Pons (tissue), 1 donor: ENCODE results near the gene KIAA0825.
A peak's percentile ranks its signal among the peaks of the same experiment; 100 is the strongest.
"Not testable (repeated sequence)": the region's sequence is repeated elsewhere in the genome, so short reads cannot be mapped to it uniquely, and the experiment has no call there.

Experiments
- DNase-seq: peaks from one replicate; pipeline ENCODE4 v3.0.0-alpha.2; 2016; ENCODE audit warnings: low spot score

The KIAA0825 gene

DNA sequence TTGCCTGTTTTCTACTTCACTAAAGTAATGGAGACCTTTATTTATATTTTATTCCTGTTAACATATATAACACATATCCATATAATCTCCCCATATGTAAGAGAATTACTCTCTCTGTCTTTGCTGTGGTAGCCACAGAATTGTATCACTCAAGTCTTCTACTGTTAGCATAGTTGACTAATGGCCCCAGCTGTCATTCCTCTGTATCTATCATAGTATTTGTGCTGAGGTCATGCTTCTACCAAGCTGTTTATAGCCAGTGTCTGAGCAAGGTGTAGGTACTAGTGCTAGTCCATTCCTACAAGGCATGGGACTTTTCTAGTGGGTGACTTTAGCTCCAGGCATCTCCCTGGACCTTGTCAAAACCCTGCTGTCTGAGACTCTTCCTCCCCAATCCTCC is 244.1 kb downstream of the KIAA0825 start:
- no peak for DNase-seq

DNA sequence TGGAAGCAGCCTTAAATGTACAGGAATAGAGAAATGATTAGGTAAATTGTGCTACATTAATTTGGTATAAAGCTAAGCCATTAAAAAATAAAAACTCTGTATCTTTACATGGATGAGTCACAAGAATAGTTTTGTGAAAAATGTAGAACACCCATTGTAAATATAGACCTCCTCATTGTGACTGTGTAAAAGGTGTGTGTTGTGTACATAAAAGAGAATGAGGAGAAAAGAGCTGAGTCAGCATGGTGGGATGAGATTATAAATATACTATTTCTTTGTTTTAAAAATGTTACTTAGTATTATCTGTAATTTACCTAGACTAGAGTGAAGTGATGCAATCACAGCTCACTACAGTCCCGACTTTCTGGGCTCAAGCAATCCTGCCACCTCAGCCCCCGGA is 250.5 kb downstream of the KIAA0825 start:
- no peak for DNase-seq

DNA sequence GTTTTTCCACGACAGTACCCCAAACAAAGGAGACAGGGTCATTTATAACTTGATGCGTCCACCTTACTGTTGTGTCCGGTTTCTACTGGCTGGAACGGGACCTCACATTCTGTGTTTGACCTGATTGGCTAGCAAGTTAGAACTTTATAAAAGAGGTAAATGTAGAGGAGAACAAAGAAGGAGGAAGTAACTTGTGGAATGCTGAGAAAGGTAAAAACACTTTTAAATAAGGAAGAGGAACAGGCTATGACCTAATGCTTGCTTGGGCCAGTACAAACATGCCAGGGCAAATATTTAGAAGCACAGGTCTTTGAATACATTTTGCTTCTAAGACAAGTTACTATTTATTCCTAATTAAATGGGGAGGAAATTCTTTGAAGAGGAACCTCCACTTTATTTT is 251.6 kb downstream of the KIAA0825 start:
- no peak for DNase-seq

DNA sequence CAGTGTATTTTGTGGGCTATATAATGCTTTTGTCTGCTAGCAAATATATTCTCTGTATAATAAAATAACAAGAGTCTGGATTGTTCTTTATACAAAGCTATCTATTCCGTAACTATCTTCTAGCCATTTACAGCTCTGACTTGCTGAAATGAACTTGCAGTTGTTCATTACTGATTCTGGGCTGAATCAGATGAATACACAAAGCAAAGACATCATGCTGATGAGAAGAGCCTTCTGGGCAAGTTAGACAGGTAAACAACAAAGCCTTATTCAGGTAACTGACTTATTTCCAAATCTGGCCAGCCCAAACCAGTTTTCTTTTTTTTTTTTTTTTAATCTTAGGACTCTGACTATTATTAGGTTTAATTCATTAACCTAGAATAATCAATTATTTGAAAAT is 255.5 kb downstream of the KIAA0825 start:
- peak; percentile 13 for DNase-seq

DNA sequence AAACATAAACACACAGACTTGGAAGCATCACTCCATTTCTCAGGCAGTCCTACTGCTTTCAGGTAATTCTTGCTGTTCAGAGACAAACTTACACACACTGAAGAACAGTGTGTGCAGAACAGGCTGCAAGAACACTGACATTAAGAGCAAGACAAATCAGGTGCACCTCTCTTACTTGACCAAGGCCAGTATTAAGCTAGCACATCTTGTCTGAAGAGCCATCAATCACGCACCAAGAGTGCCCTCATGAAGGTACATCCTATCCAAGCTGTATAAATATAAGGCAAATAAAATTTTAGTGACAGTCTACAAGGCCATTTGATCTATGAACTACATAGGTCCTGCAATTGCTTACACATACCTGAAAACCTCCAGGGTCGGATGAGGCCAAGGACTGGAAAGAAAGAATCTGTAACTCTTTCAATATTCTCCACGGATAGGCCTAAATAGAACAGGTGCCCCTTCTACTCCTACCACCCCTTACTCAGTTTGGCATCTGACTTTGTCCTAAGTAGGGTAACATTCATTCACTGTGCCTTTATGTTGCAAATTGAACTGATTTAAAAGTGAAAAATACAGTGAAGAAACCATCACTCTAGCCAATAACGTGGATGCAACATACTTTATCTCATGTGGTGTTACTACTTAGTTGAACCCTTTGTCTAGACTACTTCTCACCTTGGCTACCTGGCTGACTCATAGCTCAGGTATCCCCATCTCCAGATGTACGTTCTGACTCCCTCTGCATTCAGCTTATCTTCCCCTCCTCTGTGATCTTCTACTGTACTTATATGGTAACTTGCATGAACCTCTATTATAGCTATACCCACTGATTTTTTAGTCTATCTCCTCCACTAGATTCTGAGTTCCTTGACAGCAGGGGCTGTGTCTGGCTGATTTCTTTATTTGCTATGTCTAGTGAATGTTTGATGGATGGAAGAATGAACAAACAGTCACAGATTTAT is 256.3 kb downstream of the KIAA0825 start:
- peak; percentile 26 for DNase-seq

DNA sequence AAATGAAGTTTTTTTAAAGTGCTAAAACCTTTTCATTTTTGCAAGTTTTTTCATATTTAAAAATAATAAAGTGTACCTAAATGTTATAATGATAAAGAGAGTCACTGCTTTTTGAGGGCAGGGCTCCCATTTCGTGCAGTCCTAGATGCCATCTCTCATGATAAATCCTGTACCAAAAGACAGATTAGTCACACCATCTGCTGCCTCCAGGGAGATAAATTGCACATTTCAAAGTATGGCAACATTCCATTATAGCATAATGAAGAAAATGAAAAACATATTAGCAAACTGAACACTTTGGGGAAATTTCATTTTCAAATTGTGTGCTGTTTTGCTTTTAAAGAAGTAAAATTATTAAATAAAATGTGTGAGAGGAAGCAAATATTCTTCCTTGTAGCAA is 257.2 kb downstream of the KIAA0825 start:
- DNase-seq = peak; percentile 15

DNA sequence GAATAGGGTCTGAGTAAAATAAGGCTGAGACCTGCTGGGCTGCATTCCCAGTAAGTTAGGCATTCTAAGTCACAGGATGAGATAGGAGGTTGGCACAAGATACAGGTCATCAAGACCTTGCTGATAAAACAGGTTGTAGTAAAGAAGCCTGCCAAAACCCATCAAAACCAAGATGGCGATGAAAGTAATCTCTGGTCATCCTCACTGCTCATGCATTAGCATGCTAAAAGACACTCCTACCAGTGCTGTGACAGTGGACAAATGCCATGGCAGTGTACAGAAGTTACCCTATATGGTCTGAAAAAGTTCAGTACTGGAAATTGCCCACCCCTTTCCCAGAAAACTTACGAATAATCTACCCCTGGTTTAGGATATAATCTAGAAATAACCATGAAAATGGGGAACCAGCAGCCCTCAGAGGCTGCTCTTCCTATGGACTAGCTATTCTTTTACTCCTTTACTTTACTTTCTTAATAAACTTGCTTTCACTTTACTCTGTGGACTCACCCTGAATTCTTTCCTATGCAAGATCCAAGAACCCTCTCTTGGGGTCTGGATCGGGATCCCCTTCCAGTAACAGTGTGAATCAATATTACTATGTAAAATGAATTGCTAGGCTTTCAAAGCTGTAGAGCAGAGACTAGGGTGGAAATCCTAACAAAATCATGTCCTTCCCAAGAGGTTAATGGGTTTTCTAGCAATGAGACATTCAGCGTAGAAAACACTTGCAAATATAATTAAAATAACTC is 257.8 kb downstream of the KIAA0825 start:
- no peak for DNase-seq

DNA sequence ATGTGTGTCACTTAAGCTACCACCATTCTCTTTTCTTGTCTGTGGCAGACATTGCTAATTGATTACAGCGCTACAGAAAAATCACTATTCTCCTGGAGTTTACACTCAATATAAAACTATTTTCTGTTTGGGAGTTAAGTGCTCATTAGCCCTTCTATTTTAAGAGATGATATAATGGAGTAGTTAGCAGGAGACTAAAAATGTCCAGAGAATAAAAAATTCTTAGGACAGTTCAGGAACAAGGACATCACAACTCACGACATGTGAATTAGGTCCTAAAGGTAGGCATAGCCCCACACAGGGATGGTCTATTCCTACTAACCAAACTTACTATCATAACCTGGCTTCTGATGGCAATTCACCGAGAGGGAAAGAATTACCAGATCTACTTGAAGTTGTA is 258.5 kb downstream of the KIAA0825 start:
- DNase-seq = no peak

DNA sequence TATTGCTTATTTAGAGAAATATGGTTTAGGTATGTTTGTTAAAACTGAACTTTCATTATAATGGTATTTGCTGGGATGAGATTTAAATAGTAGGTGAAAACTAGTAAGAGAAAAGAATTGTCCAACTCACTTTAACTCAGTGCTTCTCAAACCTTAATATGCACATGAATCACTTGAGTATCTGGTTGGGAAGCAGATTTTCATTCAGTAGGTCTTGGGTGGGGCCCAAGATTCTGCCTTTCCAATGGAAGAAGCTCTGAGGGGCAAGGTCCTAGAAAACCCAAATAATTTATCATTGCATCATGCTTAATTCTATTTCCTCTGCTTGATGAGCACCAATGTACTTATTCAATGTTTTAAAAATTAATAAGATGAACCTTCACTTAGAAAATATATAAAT is 262.6 kb downstream of the KIAA0825 start:
- no peak for DNase-seq

DNA sequence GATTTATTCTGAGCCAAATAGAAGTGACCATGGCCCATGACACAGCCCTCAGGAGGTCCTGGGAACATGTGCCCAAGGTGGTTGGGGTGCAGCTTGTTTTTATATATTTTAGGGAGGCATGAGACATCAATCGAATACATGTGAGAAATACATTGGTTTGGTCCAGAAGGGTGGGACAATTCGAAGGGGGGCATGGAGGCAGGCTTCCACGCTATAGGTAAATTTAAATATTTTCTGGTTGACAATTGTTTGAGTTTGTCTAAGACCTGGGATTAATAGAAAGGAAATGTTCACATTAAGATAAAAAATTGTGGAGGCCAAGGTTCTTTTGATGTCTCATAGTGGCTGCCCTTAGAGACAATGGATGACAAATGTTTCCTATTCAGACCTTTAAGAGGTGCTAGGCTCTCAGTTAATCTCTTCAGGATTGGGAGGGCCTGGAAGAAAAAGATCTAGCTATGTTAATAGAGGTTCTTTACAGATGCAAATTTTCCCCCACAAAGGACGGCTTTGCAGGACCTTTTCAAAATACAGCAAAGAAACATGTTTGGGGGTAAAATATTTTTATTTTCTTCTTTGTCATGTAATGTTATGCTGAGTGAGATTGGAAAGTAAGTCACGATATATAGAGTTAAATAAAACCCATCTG is 263.4 kb downstream of the KIAA0825 start:
- not testable (repeated sequence) for DNase-seq

DNA sequence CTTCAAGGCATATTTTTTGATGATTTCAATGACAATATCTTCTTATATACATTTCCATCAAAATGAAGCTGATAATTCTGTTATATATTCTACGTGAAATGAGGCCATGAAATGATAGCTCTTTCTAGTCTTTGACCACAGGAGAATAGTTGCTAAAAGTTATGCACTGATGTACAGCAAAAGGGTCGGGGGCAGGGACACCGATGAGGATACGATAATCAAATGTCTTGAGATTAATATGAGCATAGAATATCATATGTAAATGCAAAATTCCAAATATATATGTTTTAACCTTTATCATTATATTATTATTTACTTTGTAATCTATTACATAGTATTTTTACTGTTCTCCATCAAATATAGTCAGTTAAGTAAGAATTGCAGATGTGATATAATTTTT is 264.8 kb downstream of the KIAA0825 start:
- no peak for DNase-seq

DNA sequence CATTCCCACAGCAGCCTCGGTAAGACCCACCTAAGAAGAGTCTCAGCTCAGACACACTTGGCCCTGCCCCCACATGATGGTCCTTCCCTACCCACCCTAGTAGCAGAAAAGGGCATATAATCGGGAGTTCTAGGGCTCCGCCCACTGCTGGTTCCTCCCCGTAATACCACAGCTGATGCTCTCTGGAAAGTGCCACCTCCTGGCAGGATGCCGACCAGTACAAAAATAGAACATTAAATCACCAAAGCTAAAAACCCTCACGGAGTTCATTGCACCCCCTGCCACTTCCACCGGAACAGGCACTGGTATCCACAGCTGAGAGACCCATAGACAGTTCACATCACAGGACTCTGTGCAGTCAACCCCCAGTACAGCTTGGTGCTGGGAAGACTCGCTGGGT is 271.3 kb downstream of the KIAA0825 start:
- DNase-seq = no peak

DNA sequence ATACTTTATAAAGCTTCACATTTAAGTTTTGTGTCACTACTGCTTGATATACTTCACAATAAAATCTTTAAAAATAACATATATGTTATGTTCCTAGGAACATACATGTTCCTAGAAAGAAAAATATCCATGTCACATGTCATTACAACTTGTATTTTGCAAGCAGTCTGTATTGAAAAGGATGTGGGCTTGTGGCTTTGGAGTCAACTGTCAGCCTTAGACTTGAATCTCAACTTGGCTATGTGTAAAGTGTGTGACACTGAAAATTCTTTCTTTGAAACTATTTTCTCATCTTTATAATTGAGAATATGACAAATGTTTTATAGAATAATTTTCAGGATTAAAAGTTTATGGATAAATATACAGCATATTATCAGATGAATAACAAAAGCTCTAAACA is 273.1 kb downstream of the KIAA0825 start:
- no peak for DNase-seq

DNA sequence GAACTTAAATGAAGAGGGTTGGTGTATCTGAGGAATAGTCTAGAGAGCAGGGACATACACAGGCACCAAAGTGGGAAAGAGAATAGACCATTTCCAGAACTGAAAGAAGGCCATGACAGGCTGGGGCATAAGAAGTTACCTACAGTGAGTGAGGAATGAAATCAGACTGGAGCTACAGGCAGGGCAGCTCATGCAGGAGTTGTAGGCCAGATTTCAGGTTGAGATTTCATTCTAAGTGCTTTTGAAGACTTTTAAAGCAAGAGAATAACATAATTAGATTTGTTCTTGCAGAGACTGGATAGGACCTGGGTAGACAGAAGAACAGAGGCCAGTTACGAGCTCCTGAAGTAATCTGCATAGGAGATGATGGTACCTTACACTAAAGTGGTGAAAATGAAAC is 280.8 kb downstream of the KIAA0825 start:
- no peak for DNase-seq

DNA sequence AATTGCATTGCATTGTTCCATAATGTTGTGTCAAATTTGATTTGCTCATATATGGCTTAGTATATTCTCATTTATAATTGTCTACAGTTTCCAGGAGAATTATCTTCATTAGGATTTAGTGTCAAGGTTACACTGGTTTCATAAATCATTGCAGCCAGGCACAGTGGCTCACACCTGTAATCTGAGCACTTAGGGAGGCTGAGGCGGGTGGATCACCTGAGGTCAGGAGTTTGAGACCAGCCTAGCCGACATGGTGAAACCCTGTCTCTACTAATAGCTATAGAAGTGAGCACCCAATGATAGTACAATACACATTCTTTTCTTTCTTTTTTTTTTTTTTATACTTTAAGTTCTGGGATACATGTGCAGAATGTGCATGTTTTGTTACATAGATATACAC is 282.5 kb downstream of the KIAA0825 start:
- DNase-seq = no peak

DNA sequence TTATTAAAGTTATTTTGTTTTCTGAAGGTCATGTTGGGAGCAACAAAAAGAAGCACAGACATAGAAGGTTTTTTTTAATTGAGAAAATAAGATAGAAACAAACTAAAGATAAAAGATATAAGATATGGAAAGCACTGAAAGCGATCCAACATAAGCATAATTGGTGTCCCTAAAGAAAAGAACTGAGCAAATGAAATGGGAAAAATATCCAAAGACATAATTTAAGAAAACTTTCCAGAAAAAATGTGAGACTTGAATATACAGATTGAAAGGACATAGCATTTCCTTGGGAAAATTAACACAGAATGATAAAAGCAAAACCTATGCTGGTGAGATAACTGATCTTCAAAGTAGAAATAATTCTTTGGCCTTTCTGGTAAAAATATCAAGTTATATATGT is 289.3 kb downstream of the KIAA0825 start:
- no peak for DNase-seq

DNA sequence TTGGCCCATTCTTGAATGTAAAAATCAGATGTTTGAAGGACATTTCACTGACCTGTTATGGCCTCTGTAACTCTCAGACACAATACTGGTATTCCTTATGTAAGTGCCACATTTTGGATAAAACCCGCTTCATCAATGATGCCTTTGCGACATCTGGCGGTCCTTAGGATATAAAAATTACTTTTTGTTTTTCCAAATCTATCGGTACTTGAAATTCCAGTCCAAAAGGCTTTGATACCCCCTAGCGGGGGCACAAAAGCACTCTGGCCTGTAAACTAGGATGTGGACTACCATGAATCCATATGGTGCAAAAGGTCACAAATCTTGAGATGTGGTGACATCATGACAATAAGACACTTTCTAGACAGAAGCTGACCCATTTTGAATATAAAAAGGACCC is 291.8 kb downstream of the KIAA0825 start:
- no peak for DNase-seq

DNA sequence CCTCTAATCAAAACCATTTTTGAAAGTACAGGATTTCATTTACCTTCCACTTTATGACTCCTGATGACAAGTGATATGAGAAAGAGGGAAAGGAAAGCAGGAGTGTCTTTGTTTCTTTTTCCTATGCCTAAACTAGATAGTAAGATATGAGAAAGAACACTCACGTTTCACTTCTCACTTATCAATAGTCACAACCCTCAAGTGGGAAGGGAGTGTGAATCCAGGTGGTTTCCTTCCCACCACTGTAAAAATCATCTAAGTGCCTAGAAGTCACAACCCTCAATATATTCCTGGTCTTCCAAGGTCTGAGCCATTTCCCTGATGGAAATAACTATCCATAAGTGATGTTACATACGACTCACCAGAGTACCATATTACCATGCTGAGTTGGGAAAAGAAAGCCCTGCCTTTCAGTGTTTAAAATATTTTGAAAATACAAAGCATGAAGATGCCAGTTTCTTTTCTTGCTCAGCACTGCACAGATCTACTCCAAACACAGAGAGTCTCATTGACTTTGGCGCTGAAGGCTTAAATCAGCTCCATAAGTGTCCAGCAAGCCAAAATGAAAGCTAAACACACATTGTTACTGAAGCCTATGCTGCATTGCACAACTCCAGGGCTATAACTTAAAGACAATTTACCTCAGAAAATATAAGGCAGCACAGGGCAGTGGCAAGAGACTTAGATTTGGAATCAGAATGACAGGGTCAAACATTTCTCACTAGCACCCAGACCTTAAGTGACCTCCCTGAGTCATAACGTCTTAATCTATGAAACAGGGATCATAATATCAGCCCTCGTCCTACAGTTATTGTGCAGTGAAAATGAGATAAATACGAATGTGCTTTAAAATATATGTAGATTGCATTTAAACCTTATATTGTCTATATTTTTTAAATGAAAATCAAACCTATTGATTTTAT is 301.2 kb downstream of the KIAA0825 start:
- no peak for DNase-seq

DNA sequence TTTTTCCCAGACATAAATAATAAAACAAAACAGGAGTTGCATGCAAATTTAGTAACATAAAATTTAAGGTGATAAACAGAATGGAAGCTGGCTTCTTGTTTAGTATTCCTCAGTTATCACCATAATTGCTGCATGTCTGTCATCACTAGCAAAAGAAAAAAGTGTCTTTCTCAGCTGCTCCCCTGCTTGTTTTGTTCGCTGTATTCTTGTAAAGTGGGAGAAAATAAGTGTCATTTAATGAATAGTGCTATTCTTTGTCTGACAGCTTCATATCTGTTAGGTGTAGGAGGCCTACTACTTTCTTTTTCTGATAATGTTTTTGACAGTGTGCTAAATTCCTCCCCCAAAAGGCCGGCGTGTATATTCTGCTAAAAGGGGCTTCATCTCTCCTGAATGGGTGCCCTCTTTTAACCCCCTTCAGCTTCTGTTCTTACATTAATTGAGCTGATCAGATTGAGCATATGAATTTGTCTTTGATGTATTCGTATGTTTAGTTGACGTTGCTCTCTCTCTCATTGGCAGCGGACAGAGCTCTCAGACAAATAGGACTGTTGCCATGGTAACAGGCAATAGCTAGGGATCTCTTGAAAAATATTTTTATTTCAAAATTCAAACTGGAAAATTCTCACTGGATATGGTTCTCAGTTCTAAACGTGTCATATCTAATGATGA is 303.8 kb downstream of the KIAA0825 start:
- no peak for DNase-seq

DNA sequence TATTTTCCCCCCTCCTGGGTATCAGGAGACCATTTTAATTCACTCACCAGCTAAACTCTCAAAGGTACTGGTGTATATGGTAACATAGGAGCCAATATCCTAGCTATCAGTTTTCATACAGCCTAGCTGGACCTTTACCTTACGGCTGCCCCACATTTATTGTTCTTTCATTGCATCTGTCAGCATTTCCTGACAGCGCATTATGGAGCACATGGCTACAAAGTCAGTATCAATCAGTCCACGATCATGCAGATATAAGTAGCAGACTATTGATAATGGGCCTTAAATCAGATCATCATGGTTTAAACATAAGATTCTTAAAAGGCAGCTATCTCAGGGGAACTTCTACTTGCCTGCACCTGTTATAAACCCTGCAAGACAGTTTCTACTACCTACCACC is 304.7 kb downstream of the KIAA0825 start:
- DNase-seq = no peak

DNA sequence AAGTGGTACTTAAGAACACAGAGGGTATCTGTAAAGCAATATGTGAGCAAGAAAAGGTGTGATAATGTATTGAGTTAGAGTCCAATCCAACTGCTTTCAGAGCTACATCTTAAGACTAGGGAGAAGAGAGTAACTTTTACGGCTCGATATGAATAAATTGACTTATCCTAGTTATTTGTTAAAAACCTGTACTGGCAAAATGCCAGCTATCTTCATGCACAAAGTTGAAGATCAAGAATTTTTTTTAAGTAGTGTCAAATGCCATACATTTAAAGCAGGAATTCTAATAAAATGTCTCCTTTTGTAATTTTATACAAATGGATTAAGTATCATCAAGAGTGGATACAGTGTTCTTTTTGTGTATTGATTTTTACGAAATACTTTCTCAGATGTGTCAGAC is 305.2 kb downstream of the KIAA0825 start:
- DNase-seq = no peak
